GM23248 (cell line): Measurements from ENCODE around the gene HELB. TPM values are rescaled to one million over a fixed set of nuclear protein-coding genes. Genes with fewer than 3 reads are reported as not detected.
A peak's percentile ranks its signal among the peaks of the same experiment; 100 is the strongest.

ENCODE experiments used
- DNase-seq: peaks from one replicate; pipeline ENCODE4 v3.0.0-alpha.2; 2015
- H2AFZ ChIP-seq: fragments of 200-600 bp; sonication (generic); 2 replicates; pipeline ENCODE4 v1.6.1; 2016; ENCODE audit warnings: antibody characterized with exemption
- H3F3A ChIP-seq: fragments of 200-600 bp; sonication (generic); 2 replicates; pipeline ENCODE4 v1.6.1; 2016; ENCODE audit warnings: mild to moderate bottlenecking, antibody characterized with exemption, mixed run types; ENCODE audit not compliant: insufficient read depth
- H3K27ac ChIP-seq: fragments of 200-600 bp; sonication (generic); 2 replicates; pipeline ENCODE4 v1.5.1; 2016; ENCODE audit warnings: mild to moderate bottlenecking
- H3K27me3 ChIP-seq: fragments of 200-600 bp; sonication (generic); replicated peaks from 2 replicates; pipeline ENCODE4 v1.6.1; 2016; ENCODE audit warnings: mild to moderate bottlenecking; ENCODE audit not compliant: insufficient read depth
- H3K36me3 ChIP-seq: fragments of 200-600 bp; sonication (generic); 2 replicates; pipeline ENCODE4 v1.6.1; 2016; ENCODE audit warnings: low read depth, mild to moderate bottlenecking
- H3K4me1 ChIP-seq: fragments of 200-600 bp; sonication (generic); 2 replicates; pipeline ENCODE4 v1.6.1; 2016; ENCODE audit warnings: mild to moderate bottlenecking; ENCODE audit not compliant: insufficient read depth
- H3K4me2 ChIP-seq: fragments of 200-600 bp; sonication (generic); one replicate; pipeline ENCODE4 v1.6.1; 2016; ENCODE audit warnings: mild to moderate bottlenecking; ENCODE audit not compliant: unreplicated experiment
- H3K4me3 ChIP-seq: fragments of 200-600 bp; sonication (generic); 2 replicates; pipeline ENCODE4 v1.5.1; 2016; ENCODE audit warnings: mild to moderate bottlenecking
- H3K79me2 ChIP-seq: fragments of 200-600 bp; sonication (generic); 2 replicates; pipeline ENCODE4 v1.6.1; 2016; ENCODE audit warnings: mild to moderate bottlenecking; ENCODE audit not compliant: insufficient read depth
- H3K9ac ChIP-seq: fragments of 200-600 bp; sonication (generic); 2 replicates; pipeline ENCODE4 v1.6.1; 2016; ENCODE audit warnings: mild to moderate bottlenecking
- H3K9me2 ChIP-seq: fragments of 200-600 bp; sonication (generic); 2 replicates; pipeline ENCODE4 v1.6.1; 2016; ENCODE audit warnings: mixed run types, mild to moderate bottlenecking, moderate library complexity; ENCODE audit not compliant: insufficient read depth
- H3K9me3 ChIP-seq: fragments of 200-600 bp; sonication (generic); one replicate; pipeline ENCODE4 v1.6.1; 2017; ENCODE audit warnings: low read depth
- H4K20me1 ChIP-seq: fragments of 200-600 bp; sonication (generic); 2 replicates; pipeline ENCODE4 v1.6.0; 2016; ENCODE audit not compliant: insufficient read depth
- EZH2 ChIP-seq: fragments of 200-600 bp; sonication (generic); IDR thresholded peaks from 2 replicates; pipeline ENCODE4 v1.6.1; 2018; ENCODE audit warnings: antibody characterized with exemption, mild to moderate bottlenecking; ENCODE audit not compliant: insufficient read depth, poor library complexity, severe bottlenecking
- EZH2phosphoT487 ChIP-seq: fragments of 200-600 bp; sonication (generic); IDR thresholded peaks from 2 replicates; pipeline ENCODE4 v1.6.1; 2018; ENCODE audit warnings: antibody characterized with exemption, moderate library complexity, mild to moderate bottlenecking, low read depth; ENCODE audit not compliant: insufficient read depth
- WGBS, 2 experiments: methylation state at CpG; one replicate each; pipeline ENCODE4 v1.1.6; 2015 to 2017; ENCODE audit warnings: low lambda C conversion rate in 2 of 2, low coverage in 1 of 2; ENCODE audit errors: missing lambda C conversion rate in 2 of 2; 5-methylcytosine and 5-hydroxymethylcytosine counted together
- in situ Hi-C: fragments of 300-500 bp; cut with MboI; formaldehyde crosslinking; loops from 2 replicates; pipeline ENCODE4 v1.15.0; 2020
- polyA plus RNA-seq: library from polyadenylated mRNA; unstranded; fragments of >200 nt; fragmentation: Nextera tagmentation; extraction: Ambion mirVana; gene quantifications from 2 replicates; pipeline ENCODE4 v1.2.1, GENCODE V29; 2016
- total RNA-seq: library from RNA; depleted of rRNA; stranded (reverse); fragments of >200 nt; shearing (Covaris generic); gene quantifications from 2 replicates; pipeline ENCODE4 v1.2.3, GENCODE V29; 2014

The HELB gene
- total and polyA plus RNA-seq, 2 experiments from 2014 or later: 0.50 to 0.86 TPM

DNA sequence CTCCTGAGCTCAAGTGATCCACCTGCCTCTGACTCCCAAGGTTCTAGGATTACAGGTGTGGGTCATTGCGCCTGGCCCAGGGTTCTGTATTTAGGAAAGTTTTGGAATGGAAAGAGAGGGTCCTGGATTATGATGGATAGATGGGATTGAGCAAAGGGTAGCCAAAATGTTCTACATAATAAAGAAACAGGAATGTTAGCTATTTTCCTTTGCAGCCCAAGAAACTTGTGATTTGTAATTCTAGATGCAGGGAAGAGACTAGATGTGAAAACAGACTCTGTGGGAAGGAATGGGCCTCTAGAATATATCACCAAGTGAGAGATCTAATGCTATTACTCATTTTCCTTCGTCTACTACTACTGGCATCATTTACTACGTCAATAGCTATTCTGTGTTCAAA, 29.6 kb upstream of the HELB start:
- H3K4me2 ChIP-seq: no peak overlapping the region
- H3K9ac ChIP-seq: no peak overlapping the region
- no peaks in the 10 kb centered on the region for H3K79me2 ChIP-seq
- in situ Hi-C loops: loop anchor here (10.0 kb wide), 1 partner anchor 142 kb away; no protein-coding TSS in a partner anchor
- H3K36me3 ChIP-seq: no peaks in the 10 kb centered on the region
- WGBS, 2 experiments: 34 to 36% methylated on average over 3 of the region's 3 CpGs
- H3K4me1 ChIP-seq: no peaks in the 10 kb centered on the region
- no peak overlapping the region for H3K4me3 ChIP-seq
- no peaks in the 10 kb centered on the region for H3K9me3 ChIP-seq
- no peak for DNase-seq
- H3F3A ChIP-seq: no peaks in the 10 kb centered on the region
- H3K27ac ChIP-seq: no peak overlapping the region
- no peaks in the 10 kb centered on the region for H4K20me1 ChIP-seq
- H2AFZ ChIP-seq: no peak overlapping the region
- no peaks in the 10 kb centered on the region for H3K9me2 ChIP-seq
- TF ChIP-seq EZH2 (no peak), EZH2phosphoT487 (no peak)
- peaks cover 5% of the 10 kb centered on the region; the same call in 1 of the 2 replicates for H3K27me3 ChIP-seq

DNA sequence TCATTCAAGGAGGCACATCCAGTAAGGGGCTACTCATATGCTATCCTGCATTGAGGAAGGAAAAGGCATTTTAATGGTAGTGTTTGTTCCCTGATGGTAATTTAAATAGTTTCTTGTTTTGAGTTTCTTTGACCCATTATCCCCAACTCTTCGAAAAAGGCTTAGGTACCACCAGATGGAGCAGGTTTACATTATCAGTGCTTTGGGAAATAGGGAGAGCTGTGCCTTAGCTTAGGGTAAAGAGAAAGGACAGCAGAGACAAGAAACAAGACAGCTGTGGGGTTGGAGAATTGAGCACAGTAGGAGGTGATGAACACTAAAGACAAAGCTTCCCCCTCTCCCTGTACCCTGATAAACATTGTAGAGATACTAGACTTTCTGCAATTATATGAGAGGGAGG, 29.1 kb upstream of the HELB start:
- H3K36me3 ChIP-seq: no peaks in the 10 kb centered on the region
- DNase-seq: no peak
- no peaks in the 10 kb centered on the region for H4K20me1 ChIP-seq
- in situ Hi-C loops: loop anchor here (10.0 kb wide), 1 partner anchor 142 kb away; no protein-coding TSS in a partner anchor
- H3K4me1 ChIP-seq: no peaks in the 10 kb centered on the region
- TF ChIP-seq EZH2 (no peak), EZH2phosphoT487 (no peak)
- no peaks in the 10 kb centered on the region for H3K79me2 ChIP-seq
- WGBS, 2 experiments: 56 to 58% methylated on average over 1 of the region's 1 CpG
- no peak overlapping the region for H3K4me3 ChIP-seq
- H2AFZ ChIP-seq: no peak overlapping the region
- no peaks in the 10 kb centered on the region for H3F3A ChIP-seq
- H3K9me3 ChIP-seq: no peaks in the 10 kb centered on the region
- H3K27me3 ChIP-seq: peaks cover 5% of the 10 kb centered on the region; the same call in 1 of the 2 replicates
- H3K4me2 ChIP-seq: no peak overlapping the region
- no peak overlapping the region for H3K9ac ChIP-seq
- no peaks in the 10 kb centered on the region for H3K9me2 ChIP-seq
- no peak overlapping the region for H3K27ac ChIP-seq

GRCh38 chr12:66275040-66275439, 27.3 kb upstream of the HELB start:
- no peak overlapping the region for H3K4me3 ChIP-seq
- no peaks in the 10 kb centered on the region for H4K20me1 ChIP-seq
- peaks cover 5% of the 10 kb centered on the region; the same call in 1 of the 2 replicates for H3K27me3 ChIP-seq
- H2AFZ ChIP-seq: no peak overlapping the region
- no peaks in the 10 kb centered on the region for H3F3A ChIP-seq
- no peaks in the 10 kb centered on the region for H3K9me2 ChIP-seq
- no peaks in the 10 kb centered on the region for H3K36me3 ChIP-seq
- no peaks in the 10 kb centered on the region for H3K79me2 ChIP-seq
- H3K4me1 ChIP-seq: no peaks in the 10 kb centered on the region
- TF ChIP-seq EZH2 (no peak), EZH2phosphoT487 (no peak)
- H3K4me2 ChIP-seq: no peak overlapping the region
- no peak for DNase-seq
- in situ Hi-C loops: loop anchor here (10.0 kb wide), 1 partner anchor 140 kb away; no protein-coding TSS in a partner anchor
- no peaks in the 10 kb centered on the region for H3K9me3 ChIP-seq
- H3K9ac ChIP-seq: no peak overlapping the region
- H3K27ac ChIP-seq: no peak overlapping the region
- WGBS, 2 experiments: 29 to 38% methylated on average over 2 of the region's 2 CpGs

GRCh38 chr12:66279123-66279712, 23.1 kb upstream of the HELB start:
- WGBS, 2 experiments: 24 to 32% methylated on average over 3 of the region's 3 CpGs
- Histone ChIP-seq H3K4me2 (no peak overlapping the region), H3K9ac (no peak overlapping the region), H3K27me3 (peaks cover 7% of the 10 kb centered on the region; the same call in 1 of the 2 replicates), H3K27ac (no peak overlapping the region), H3K9me2 (no peaks in the 10 kb centered on the region), H2AFZ (no peak overlapping the region), H3F3A (no peaks in the 10 kb centered on the region), H3K36me3 (no peaks in the 10 kb centered on the region), H4K20me1 (no peaks in the 10 kb centered on the region), H3K4me1 (no peaks in the 10 kb centered on the region), H3K79me2 (no peaks in the 10 kb centered on the region), H3K4me3 (no peak overlapping the region), H3K9me3 (no peaks in the 10 kb centered on the region)
- in situ Hi-C loops: loop anchor here (10.0 kb wide), 1 partner anchor 136 kb away; no protein-coding TSS in a partner anchor
- TF ChIP-seq EZH2: no peak
- TF ChIP-seq EZH2phosphoT487: no peak
- peak; percentile 51 for DNase-seq
